ENCODE results near the gene GBGT1. TPM values are rescaled to one million over a fixed set of nuclear protein-coding genes. Genes with fewer than 3 reads are reported as not detected.

The GBGT1 gene
- total and polyA plus RNA-seq, 2 donors (not counting 3 experiments of a cell fraction or from before 2014, with no cell fraction given) = 35.6 to 56.3 TPM

DNA sequence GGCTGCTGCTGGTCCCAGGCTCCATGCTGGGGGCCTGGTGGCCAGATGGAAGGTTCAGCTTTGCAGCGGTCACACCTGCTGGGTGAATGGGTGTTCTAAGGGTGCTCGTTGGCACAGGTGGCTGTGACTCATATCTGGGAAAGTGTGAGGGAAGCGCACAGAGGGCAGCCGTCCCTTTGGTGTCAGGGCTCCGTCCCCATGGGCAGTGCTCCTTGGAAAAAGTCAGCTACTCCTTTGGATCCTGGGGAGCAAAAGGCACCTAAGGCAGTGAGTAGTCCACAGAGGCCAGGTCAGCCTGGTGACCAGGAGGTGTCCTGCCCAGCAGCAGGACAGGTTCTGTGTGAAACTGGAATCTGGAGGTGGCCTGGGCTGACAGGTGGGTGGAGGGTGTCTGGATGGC lies 18.4 kb upstream of the GBGT1 start:
- TF ChIP-seq POLR2AphosphoS5 (IDR thresholded peaks at IDR 0.05; ENCODE audit: insufficient read depth, low read depth, low read length) (no peak), POLR2A (IDR thresholded peaks at IDR 0.05; ENCODE audit: low read depth, low read length) (no peak), GATA2 (IDR thresholded peaks at IDR 0.05; ENCODE audit: insufficient read depth, insufficient read length, low read depth, low read length) (no peak), MYC (IDR thresholded peaks at IDR 0.05; ENCODE audit: low read depth, low read length) (no peak), EZH2 (IDR thresholded peaks at IDR 0.05; ENCODE audit: borderline replicate concordance, low read depth, low read length, severe bottlenecking) (no peak), JUN (IDR thresholded peaks at IDR 0.05; ENCODE audit: borderline replicate concordance, insufficient read depth, insufficient read length, low read depth) (no peak), FOS (IDR thresholded peaks at IDR 0.05; ENCODE audit: borderline replicate concordance, insufficient read depth, low read length) (no peak)
- TF ChIP-seq, protein P1, sequence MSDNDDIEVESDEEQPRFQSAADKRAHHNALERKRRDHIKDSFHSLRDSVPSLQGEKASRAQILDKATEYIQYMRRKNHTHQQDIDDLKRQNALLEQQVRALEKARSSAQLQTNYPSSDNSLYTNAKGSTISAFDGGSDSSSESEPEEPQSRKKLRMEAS (IDR thresholded peaks at IDR 0.05; ENCODE audit: insufficient read depth, insufficient read length) = no peak
- TF ChIP-seq, protein P2, sequence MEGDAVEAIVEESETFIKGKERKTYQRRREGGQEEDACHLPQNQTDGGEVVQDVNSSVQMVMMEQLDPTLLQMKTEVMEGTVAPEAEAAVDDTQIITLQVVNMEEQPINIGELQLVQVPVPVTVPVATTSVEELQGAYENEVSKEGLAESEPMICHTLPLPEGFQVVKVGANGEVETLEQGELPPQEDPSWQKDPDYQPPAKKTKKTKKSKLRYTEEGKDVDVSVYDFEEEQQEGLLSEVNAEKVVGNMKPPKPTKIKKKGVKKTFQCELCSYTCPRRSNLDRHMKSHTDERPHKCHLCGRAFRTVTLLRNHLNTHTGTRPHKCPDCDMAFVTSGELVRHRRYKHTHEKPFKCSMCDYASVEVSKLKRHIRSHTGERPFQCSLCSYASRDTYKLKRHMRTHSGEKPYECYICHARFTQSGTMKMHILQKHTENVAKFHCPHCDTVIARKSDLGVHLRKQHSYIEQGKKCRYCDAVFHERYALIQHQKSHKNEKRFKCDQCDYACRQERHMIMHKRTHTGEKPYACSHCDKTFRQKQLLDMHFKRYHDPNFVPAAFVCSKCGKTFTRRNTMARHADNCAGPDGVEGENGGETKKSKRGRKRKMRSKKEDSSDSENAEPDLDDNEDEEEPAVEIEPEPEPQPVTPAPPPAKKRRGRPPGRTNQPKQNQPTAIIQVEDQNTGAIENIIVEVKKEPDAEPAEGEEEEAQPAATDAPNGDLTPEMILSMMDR (IDR thresholded peaks at IDR 0.05; ENCODE audit: extremely low read depth in 1 of 2, insufficient read depth in 1 of 2, low read depth in 1 of 2, low read length in 2 of 2) = no peak
- H3K79me2 ChIP-seq (ENCODE audit: control insufficient read depth, insufficient read depth, low read length) = no peaks in the 10 kb centered on the region
- DNase-seq (ENCODE audit: low read depth, low spot score) (no peak), FAIRE-seq (no peak)
- peaks cover 13 to 14% of the 10 kb centered on the region in 2 experiments for H3K27me3 ChIP-seq (ENCODE audit: control insufficient read depth in 2 of 2, insufficient read depth in 2 of 2, low read length in 2 of 2)
- H3K4me2 ChIP-seq (ENCODE audit: insufficient read depth, low read length) = no peak overlapping the region
- H4K20me1 ChIP-seq (replicated peaks; ENCODE audit: control insufficient read depth, extremely low read depth, insufficient read depth, low read length) = no peaks in the 10 kb centered on the region
- ChIA-PET POLR2A (no interaction called here), CTCF (interaction anchor here (1.2 to 3.6 kb wide), 6 partner anchors 9 to 304 kb away, joined by 4 to 20 read pairs (median 6); no protein-coding TSS in a partner anchor)
- H3K4me1 ChIP-seq (ENCODE audit: control insufficient read depth, extremely low read depth, insufficient read depth, low read length) = no peaks in the 10 kb centered on the region
- BruUV-seq (replicated peaks) = no TSS peak
- dilution Hi-C loops (cut with MboI; ENCODE audit: extremely low pct_ligation_motif_present, low sequenced_read_pairs) (no loop called here), intact Hi-C loops (cut with micrococcal nuclease) (no loop called here)
- H3K9ac ChIP-seq (replicated peaks; ENCODE audit: extremely low read depth, insufficient read depth, low read length) = no peak overlapping the region
- no peak overlapping the region for H3K4me3 ChIP-seq (replicated peaks in 1 of 3; ENCODE audit: insufficient read depth in 1 of 3, low read depth in 1 of 3, low read length in 3 of 3)
- no peak overlapping the region for H2AFZ ChIP-seq (ENCODE audit: low read depth, low read length)
- no peaks in the 10 kb centered on the region for H3K9me3 ChIP-seq (replicated peaks; ENCODE audit: control insufficient read depth, insufficient read depth, low read length)
- no peaks in the 10 kb centered on the region for H3K9me1 ChIP-seq (replicated peaks; ENCODE audit: control insufficient read depth, extremely low read depth, insufficient read depth, low read length)
- no peak overlapping the region for H3K27ac ChIP-seq (ENCODE audit: insufficient read depth, low read depth, low read length)
- H3K36me3 ChIP-seq (ENCODE audit: control insufficient read depth in 2 of 2, extremely low read depth in 1 of 2, insufficient read depth in 2 of 2, low read length in 2 of 2) = no peaks in the 10 kb centered on the region

All from endothelial cell of umbilical vein (primary cell).